ENCODE measurements around the gene SNAPIN. TPM values are rescaled to one million over a fixed set of nuclear protein-coding genes. Genes with fewer than 3 reads are reported as not detected.
"Not testable (repeated sequence)": the region's sequence is repeated elsewhere in the genome, so short reads cannot be mapped to it uniquely, and the experiment has no call there.

Gene SNAPIN
- total and polyA plus RNA-seq, 8 donors, result 7.5 to 27.3 (median 12.5) TPM

GRCh38 chr1:153635872-153636271 lies 22.6 kb upstream of the SNAPIN start:
- WGBS, 2 donors, result 60 to 70% methylated on average over 7 of the region's 7 CpGs
- H3K4me1 ChIP-seq, result peaks cover 12 to 42% (median 30%) of the 10 kb centered on the region in 3 donors
- DNase-seq, result peak in 2 of 6 donors; percentile 12 to 20
- H3K27me3 ChIP-seq, result no peaks in the 10 kb centered on the region
- FAIRE-seq, result no peak
- peaks cover 0 to 49% (median 34%) of the 10 kb centered on the region in 3 donors for H3K36me3 ChIP-seq
- no peak for ATAC-seq
- no peak for TF ChIP-seq CTCF (IDR thresholded peaks at IDR 0.05)
- intact Hi-C loops (cut with DNase I), result no loop called here
- peak overlapping the region in 2 of 4 donors; percentile 100 for H3K27ac ChIP-seq
- no peaks in the 10 kb centered on the region for H3K9me3 ChIP-seq
- peak overlapping the region in 3 of 4 donors; percentile 43 to 92 (median 75) for H3K4me3 ChIP-seq

GRCh38 chr1:153636312-153636711 lies 22.2 kb upstream of the SNAPIN start:
- peak overlapping the region in 2 of 4 donors; percentile 57 to 100 for H3K27ac ChIP-seq
- peak overlapping the region in 1 of 4 donors; percentile 6 for H3K4me3 ChIP-seq
- H3K36me3 ChIP-seq, result peaks cover 0 to 53% (median 35%) of the 10 kb centered on the region in 3 donors
- ATAC-seq (no peak), DNase-seq (peak in 1 of 6 donors; percentile 20), FAIRE-seq (no peak)
- no peaks in the 10 kb centered on the region for H3K27me3 ChIP-seq
- no peak for TF ChIP-seq CTCF (IDR thresholded peaks at IDR 0.05)
- intact Hi-C loops (cut with DNase I), result no loop called here
- peaks cover 12 to 42% (median 30%) of the 10 kb centered on the region in 3 donors for H3K4me1 ChIP-seq
- WGBS, 2 donors, result 90 to 94% methylated on average over 9 of the region's 9 CpGs
- H3K9me3 ChIP-seq, result no peaks in the 10 kb centered on the region

DNA sequence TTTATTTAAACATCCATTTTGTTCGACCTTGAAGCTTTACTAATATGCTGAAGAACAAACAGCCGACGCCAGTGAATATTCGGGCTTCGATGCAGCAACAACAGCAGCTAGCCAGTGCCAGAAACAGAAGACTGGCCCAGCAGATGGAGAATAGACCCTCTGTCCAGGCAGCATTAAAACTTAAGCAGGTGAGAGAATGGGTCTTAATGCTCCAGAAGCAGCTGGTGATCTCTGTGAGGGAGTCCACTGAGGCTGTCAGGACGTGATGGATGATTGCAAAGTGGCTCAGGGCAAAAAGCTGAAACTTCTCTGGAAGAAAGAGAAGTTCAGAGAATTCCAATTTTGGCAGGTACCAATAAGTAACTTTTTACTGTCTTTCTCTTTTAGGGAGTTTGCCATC lies 20.2 kb upstream of the SNAPIN start:
- H3K4me3 ChIP-seq, result peak overlapping the region in 1 of 4 donors; percentile 2
- DNase-seq (peak in 2 of 6 donors; percentile 17 to 31), FAIRE-seq (no peak), ATAC-seq (no peak)
- no peak for TF ChIP-seq CTCF (IDR thresholded peaks at IDR 0.05)
- peak overlapping the region in 3 of 4 donors; percentile 17 to 57 (median 42) for H3K27ac ChIP-seq
- 7 to 19% methylated on average over 6 of the region's 6 CpGs for WGBS, 2 donors
- no peaks in the 10 kb centered on the region for H3K27me3 ChIP-seq
- intact Hi-C loops (cut with DNase I), result no loop called here
- peaks cover 10 to 73% (median 52%) of the 10 kb centered on the region in 3 donors for H3K36me3 ChIP-seq
- peaks cover 12 to 45% (median 30%) of the 10 kb centered on the region in 3 donors for H3K4me1 ChIP-seq
- H3K9me3 ChIP-seq, result no peaks in the 10 kb centered on the region

- FAIRE-seq (no peak), DNase-seq (peak in 1 of 6 donors; percentile 12), ATAC-seq (no peak)
- Histone ChIP-seq H3K4me3 (no peak overlapping the region), H3K36me3 (peaks cover 13 to 77% (median 56%) of the 10 kb centered on the region in 3 donors), H3K9me3 (no peaks in the 10 kb centered on the region), H3K27me3 (no peaks in the 10 kb centered on the region), H3K4me1 (peaks cover 12 to 53% (median 39%) of the 10 kb centered on the region in 3 donors), H3K27ac (peak overlapping the region in 1 of 4 donors; percentile 0)
- 85 to 91% methylated on average over 3 of the region's 3 CpGs for WGBS, 2 donors
- intact Hi-C loops (cut with DNase I), result no loop called here
- TF ChIP-seq CTCF (IDR thresholded peaks at IDR 0.05), result no peak
These were observed 19.2 kb upstream of the SNAPIN start for GRCh38 chr1:153639280-153639679.

DNA sequence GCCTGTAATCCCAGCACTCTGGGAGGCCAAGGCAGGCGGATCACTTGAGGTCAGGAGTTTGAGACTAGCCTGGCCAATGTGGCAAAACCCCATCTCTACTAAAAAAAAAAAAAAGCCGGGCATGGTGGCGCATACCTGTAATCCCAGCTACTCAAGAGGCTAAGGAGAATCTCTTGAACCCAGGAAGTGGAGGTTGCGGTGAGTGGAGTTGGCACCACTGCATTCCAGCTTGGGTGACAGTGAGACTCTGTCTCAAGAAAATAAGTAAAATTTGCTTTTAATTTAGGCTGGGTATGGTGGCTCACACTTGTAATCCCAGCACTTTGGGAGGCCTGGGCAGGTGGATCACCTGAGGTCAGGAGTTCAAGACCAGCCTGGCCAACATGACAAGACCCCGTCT lies 18.3 kb upstream of the SNAPIN start:
- H3K4me3 ChIP-seq; H3K27me3 ChIP-seq; FAIRE-seq; H3K9me3 ChIP-seq; DNase-seq; ATAC-seq; H3K27ac ChIP-seq; intact Hi-C loops (cut with DNase I): not testable (repeated sequence)
- WGBS, 2 donors, result 97 to 100% methylated on average over 5 of the region's 5 CpGs
- peaks cover 13 to 87% (median 63%) of the 10 kb centered on the region in 3 donors for H3K36me3 ChIP-seq
- H3K4me1 ChIP-seq, result peaks cover 12 to 52% (median 39%) of the 10 kb centered on the region in 3 donors

Data from pancreas (tissue), 10 donors.